Endothelial cell of hepatic sinusoid (primary cell): ENCODE results near the gene CA5A.
"Not testable (repeated sequence)": the region's sequence is repeated elsewhere in the genome, so short reads cannot be mapped to it uniquely, and the experiment has no call there.

Experiments used
- in situ Hi-C: cut with HindIII; loops from 2 replicates; pipeline ENCODE4 v1.10.0; 2017; ENCODE audit warnings: low sequenced_read_pairs

CA5A gene

GRCh38 chr16:87926246-87927194 is 9.8 kb downstream of the CA5A start:
- in situ Hi-C loops = no loop called here

- in situ Hi-C loops = no loop called here
Measured at GRCh38 chr16:87924811-87925670, 11.3 kb downstream of the CA5A start.

DNA sequence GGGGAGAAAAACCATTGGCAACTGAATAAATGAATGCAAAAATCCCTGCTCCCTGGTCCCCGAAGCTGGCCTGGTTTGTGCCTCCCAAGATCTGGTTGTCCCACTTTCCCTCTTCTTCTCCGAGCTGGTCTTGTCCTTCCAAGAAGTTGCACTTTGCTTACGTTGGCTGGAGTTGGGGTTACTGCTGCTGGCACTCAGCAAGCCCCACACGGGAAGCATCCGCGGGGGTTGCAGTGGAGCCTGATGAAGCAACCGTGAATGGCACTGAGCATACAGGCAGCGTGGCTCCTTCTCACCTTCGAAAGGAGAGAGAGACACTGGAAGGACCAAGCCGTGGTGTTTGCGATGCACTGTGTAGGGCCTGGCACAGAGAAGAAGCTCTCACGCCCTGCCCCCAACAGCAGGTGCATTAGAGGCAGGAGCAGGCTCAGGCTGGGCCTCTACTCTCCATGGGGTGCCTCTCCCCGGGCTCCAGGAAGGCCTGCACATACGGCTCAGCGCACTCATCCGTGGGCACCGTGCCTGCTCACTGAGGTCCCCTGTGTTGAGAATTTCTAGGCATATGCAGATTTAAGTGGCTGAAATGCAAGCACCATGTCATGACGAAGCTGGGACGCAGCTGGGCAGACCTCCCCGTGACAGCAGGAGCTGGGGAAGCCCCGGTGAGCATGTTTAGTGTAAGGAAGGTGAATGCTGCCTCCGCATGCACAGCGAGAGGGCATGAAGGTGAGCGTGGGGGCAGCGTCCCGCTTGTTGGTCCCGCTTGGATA is 12.1 kb downstream of the CA5A start:
- in situ Hi-C loops = no loop called here

DNA sequence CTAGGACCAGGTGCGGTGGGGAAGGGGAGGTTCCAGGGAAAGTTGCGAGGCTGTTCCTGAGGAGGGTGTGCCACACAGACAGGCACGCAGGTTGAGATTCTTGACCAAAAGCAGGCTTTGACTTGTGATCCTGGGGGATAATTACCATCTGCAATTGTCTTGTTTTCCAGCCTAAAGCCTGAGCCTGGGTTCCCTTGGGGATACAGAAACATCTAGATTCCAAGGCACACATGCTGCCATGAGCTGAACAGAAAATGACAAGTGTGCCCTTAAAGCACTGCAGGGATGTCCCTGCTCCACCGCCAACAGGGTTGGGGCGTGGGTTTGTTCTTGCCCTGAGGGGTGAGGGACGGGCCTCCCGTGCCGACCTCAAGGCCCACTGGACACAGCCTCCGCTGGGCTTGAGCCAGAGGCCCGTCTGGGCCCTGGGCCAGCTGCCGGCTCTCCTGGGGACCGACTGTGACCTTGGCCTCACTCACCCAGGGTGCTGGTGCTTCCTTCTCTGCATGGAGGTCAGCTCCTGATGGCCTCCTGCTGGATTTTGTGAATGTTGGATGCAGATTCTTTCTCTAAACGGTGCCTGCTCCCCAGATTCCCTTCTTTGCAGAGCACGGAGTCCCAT is 14.0 kb downstream of the CA5A start:
- in situ Hi-C loops = no loop called here

DNA sequence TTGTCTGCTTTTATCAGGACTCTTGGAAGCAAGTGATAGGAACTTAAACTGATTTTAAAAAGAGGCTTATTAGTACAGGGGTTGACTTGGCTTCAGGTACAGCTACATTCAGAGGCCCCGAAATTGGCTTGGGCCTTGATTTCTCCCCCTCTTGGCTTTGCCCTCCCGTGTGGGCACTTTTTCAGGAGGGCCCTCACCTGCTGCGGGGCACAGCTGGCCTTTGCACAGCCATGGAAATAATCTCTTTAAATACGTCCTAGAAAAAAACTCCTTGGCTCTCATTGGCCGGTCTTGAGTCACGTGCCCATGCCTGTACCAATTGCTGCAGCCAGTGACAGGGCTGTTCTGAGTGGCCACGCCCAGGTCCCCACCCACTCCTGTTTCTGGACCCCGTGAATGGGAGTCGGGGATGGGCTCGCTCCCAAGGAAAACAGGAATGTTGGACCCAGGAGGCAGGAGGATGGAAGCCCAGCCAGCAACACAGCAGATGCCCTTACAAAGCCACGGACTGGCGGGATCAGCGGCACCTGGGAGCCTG is 15.0 kb downstream of the CA5A start:
- in situ Hi-C loops = no loop called here

- in situ Hi-C loops = no loop called here
Measured at GRCh38 chr16:87919681-87919994, 16.7 kb downstream of the CA5A start.

DNA sequence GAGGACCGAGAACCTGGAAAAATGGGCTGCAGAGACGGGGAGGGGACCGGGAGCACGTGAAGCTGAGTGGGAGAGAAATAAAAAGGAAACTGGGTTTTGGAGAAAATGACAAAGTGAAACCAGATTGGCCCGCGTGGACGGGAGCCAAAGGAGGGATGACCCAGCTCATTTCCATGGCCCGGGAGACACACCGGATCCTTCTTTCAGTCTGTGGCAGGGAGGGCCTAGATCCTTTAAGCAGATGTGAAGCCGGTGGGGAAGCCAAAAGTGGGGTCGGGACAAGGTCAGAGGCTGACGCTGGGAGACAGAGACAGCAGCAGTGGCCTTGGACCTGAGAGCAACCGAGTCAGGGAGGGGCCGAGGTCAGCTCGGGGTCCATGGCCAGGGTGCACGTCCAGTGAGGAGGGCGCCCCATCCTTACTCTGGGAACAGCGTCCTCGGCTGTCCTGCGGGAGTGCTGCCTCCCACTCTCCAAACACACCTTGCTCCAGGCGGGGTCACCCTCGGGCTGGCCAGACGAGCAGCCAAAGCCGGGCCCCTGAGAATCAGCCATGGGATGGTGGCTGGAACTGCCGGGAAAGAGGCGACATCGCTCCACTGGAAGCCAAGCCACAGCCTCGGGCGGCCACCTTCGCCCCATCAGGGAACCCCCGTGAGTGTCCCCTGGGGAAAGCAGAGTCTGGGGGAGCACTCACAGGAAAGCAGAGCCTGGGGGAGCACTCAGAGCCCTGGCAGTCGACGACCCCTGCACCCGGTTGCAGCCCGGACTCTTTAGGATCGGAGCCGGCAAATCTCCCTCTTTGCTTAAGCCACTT is 17.3 kb downstream of the CA5A start:
- in situ Hi-C loops = no loop called here

- in situ Hi-C loops = no loop called here
Measured at GRCh38 chr16:87918338-87918737, 18.0 kb downstream of the CA5A start.

- in situ Hi-C loops = no loop called here
Measured at GRCh38 chr16:87917503-87917902, 18.8 kb downstream of the CA5A start.

- in situ Hi-C loops = no loop called here
Measured at GRCh38 chr16:87914812-87915211, 21.5 kb downstream of the CA5A start.

GRCh38 chr16:87914021-87914725 is 22.2 kb downstream of the CA5A start:
- in situ Hi-C loops = not testable (repeated sequence)

DNA sequence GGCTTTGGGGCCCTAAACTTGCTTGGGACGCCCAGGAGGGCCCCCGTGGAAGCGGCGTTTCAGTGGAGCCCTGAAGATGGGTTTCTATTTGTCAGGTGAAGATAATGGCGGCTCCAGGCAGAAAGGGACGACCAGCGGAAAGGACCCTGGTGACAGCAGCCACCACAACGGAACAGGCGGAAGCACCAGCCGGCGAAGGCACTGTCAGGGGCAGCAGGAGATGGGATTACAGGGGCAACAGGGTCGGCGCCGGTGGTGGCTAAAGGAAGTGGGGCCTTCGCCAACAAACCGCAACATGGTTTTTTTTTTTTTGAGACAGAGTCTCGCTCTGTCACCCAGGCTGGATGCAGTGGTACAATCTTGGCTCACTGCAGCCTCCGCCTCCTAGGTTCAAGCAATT is 23.6 kb downstream of the CA5A start:
- in situ Hi-C loops = not testable (repeated sequence)

- in situ Hi-C loops = not testable (repeated sequence)
Measured at GRCh38 chr16:87911106-87911763, 25.1 kb downstream of the CA5A start.

DNA sequence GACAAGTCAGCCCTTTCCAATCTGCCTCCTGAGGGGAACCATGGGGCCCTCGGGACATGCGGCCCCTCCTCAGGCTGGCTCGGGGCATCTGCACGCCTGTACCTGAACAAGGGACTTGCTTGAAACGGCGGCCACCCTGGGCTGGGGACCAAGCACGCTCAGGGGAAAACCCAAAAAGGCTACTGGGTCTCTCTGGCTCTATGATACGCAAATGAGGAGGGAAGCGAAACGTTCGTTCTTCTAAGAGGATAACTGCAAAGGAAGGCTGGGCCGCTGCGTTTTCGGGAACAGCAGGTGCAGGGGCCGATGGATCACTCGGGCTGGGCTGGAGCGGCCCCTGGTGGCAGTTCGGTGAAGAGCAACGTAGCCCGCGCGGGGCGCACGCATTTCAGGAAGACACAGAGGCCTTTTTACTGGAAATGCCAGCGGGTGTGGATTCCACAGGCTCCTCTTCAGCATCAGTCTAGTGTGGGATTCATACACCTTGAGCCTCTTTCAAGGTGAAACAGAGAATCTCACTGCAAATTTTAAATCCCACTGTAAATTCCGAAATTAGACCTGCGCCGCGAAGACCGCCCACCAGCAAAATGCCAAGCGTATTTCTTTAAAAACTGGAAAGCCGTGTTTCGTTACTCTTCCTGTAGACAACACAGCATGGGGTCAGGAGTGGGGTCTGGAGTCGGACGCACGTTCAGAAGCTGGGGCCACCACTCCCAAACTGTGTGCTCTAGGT is 27.0 kb downstream of the CA5A start:
- in situ Hi-C loops = not testable (repeated sequence)

DNA sequence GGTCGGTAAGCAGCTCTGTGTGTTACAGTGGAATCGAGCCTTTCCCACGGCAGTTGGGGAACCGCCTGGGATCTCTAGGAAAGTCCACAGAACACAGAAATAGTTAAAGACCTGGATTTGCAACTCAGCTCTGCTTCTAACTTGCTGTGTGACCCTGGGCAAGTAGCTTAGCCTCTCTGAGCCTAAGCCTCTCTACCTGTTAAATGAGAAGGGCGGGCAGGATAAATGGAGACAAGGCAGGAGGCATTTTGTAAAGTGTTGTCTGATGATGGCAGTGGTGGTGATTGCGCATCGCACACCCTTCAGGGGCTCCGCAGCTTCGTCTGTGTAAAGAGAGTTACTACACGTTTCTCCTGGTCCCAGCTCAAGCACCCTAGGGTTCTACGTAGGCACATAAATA is 28.2 kb downstream of the CA5A start:
- in situ Hi-C loops = not testable (repeated sequence)

DNA sequence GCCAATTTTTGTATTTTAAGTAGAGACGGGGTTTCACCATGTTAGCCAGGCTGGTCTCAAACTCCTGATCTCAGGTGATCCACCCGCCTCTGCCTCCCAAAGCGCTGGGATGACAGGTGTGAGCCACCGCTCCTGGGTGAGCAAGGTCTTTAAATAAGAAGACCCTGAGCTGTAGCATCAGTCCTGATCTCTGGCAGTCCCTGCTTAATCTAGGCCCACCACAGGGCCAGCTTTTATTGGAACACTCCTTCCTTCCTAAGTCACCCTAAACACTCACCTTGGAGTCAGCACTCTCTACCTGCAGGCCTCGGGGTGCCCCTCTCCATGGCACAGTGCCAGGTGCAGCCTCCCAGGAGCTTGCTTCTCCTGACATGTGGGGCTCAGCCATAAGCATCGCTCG is 30.8 kb downstream of the CA5A start:
- in situ Hi-C loops = not testable (repeated sequence)

DNA sequence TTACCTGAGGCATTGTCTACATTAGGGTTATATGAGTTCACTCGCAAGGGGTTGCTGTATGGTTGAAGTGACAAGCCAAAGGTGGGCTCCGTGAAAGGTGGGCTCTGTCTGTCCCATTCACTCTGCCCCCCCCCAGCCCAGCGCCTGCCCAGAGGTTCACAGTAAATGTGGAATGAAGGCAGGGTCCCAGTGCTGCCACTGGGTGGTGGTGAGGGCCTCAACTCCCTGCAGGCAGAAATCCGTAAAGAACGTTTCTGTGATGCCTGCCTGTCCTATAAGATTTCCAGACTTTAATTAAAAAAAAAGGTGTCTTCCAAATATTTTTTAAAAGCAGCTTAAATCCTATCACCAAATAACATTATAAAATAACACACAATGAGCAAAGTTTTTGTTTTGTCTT is 31.4 kb downstream of the CA5A start:
- in situ Hi-C loops = not testable (repeated sequence)

DNA sequence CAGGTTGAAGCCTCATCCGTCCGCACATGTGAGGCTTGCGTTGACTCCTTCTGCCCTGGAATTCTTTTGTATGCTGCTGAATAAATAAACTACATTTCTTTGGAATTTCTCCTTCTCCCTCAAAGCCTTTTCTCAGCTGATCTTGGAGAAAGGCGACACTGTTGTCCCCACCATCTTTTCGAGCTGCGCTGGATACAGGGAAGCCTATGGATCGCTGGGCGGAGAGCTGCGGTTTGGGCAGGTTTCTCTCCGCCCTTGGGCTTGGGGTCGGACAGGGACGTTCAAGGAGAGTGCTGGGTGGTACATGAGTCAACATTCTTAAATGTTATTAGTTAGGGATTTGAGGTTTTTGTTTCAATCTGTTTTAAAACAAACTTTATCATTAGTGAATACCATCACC is 35.8 kb downstream of the CA5A start:
- in situ Hi-C loops = not testable (repeated sequence)
